ENCODE results near the gene MYZAP. TPM values are rescaled to one million over a fixed set of nuclear protein-coding genes. Genes with fewer than 3 reads are reported as not detected.

The MYZAP gene
- total and polyA plus RNA-seq, 10 of the 15 experiments (the other 5 are each of a cell fraction or from before 2014, with no cell fraction given): not detected

GRCh38 chr15:57698991-57699390 is 107.3 kb downstream of the MYZAP start:
- BruUV-seq (replicated peaks): no TSS peak
- Histone ChIP-seq H3K9me3 (replicated peaks; ENCODE audit: control insufficient read depth, insufficient read depth, low read length) (no peaks in the 10 kb centered on the region), H3K4me1 (ENCODE audit: control insufficient read depth, insufficient read depth, low read length) (no peaks in the 10 kb centered on the region), H3K4me3 (no peak overlapping the region), H3K36me3 (ENCODE audit: control insufficient read depth in 2 of 2, insufficient read depth in 2 of 2, low read length in 1 of 2) (no peaks in the 10 kb centered on the region), H2AFZ (ENCODE audit: control insufficient read depth, low read depth, low read length) (no peak overlapping the region), H3K27me3 (replicated peaks in 1 of 2; ENCODE audit: control insufficient read depth in 2 of 2, insufficient read depth in 2 of 2, low read length in 1 of 2) (no peaks in the 10 kb centered on the region), H3K9ac (ENCODE audit: control insufficient read depth, insufficient read depth, low read length) (no peak overlapping the region), H4K20me1 (ENCODE audit: control insufficient read depth, insufficient read depth) (no peaks in the 10 kb centered on the region), H3K27ac (ENCODE audit: control insufficient read depth, insufficient read depth) (no peak overlapping the region), H3K4me2 (ENCODE audit: control insufficient read depth, insufficient read depth) (no peak overlapping the region), H3K79me2 (ENCODE audit: control insufficient read depth, insufficient read depth, low read length) (no peaks in the 10 kb centered on the region)
- in situ Hi-C loops (cut with MboI): no loop called here
- ChIA-PET POLR2A (no interaction called here), RAD21 (ENCODE audit: unreplicated experiment) (interaction anchor here (0.7 kb wide), 1 partner anchor 22 kb away, joined by 3 read pairs; no protein-coding TSS in a partner anchor), SMC1A (ENCODE audit: uncharacterized antibody, unreplicated experiment) (no interaction called here), CTCF (interaction anchor here (0.6 kb wide), 3 partner anchors 97 to 1253 kb away, joined by 3 read pairs; no protein-coding TSS in a partner anchor)
- ATAC-seq: no peak
- TF ChIP-seq SMARCA5 (IDR thresholded peaks at IDR 0.05) (no peak), NR2C1 (IDR thresholded peaks at IDR 0.05) (no peak), KDM1A (IDR thresholded peaks at IDR 0.05; ENCODE audit: borderline replicate concordance) (no peak), RAD51 (IDR thresholded peaks at IDR 0.05) (no peak), CEBPZ (IDR thresholded peaks at IDR 0.05; ENCODE audit: low read depth, low read length) (no peak), MTA3 (IDR thresholded peaks at IDR 0.05; ENCODE audit: borderline replicate concordance, low read length) (no peak), ESRRA (IDR thresholded peaks at IDR 0.05; ENCODE audit: low read length) (no peak)
- no peak for FAIRE-seq
- 19% methylated on average over 3 of the region's 4 CpGs for WGBS (ENCODE audit: insufficient coverage, insufficient replicate concordance, low lambda C conversion rate, missing lambda C conversion rate)
- no peak for DNase-seq (ENCODE audit: low read depth, low spot score)
- intact Hi-C loops (cut with micrococcal nuclease; ENCODE audit: unreplicated experiment): no loop called here

Measured in GM12878 (cell line).